GM19193 (cell line): Measurements from ENCODE around the gene NCK2.

ENCODE experiments used
- POLR2A ChIP-seq: IDR thresholded peaks from 4 replicates; pipeline ENCODE4 v1.6.1; 2011; ENCODE audit not compliant: insufficient read depth, insufficient read length; ENCODE audit errors: extremely low read depth

The NCK2 gene

GRCh38 chr2:105777031-105777482, 32.3 kb downstream of the NCK2 start:
- no peak for TF ChIP-seq POLR2A

- no peak for TF ChIP-seq POLR2A
Measured at GRCh38 chr2:105777506-105778055, 32.9 kb downstream of the NCK2 start.

- TF ChIP-seq POLR2A = no peak
Measured at GRCh38 chr2:105778080-105778607, 33.4 kb downstream of the NCK2 start.

- no peak for TF ChIP-seq POLR2A
Measured at GRCh38 chr2:105779394-105779793, 34.7 kb downstream of the NCK2 start.

GRCh38 chr2:105780606-105781005, 35.9 kb downstream of the NCK2 start:
- TF ChIP-seq POLR2A = no peak

- TF ChIP-seq POLR2A = no peak
Measured at GRCh38 chr2:105781274-105781978, 36.7 kb downstream of the NCK2 start.

- TF ChIP-seq POLR2A = no peak
Measured at GRCh38 chr2:105782123-105782522, 37.4 kb downstream of the NCK2 start.

GRCh38 chr2:105782646-105783045, 37.9 kb downstream of the NCK2 start:
- no peak for TF ChIP-seq POLR2A

- TF ChIP-seq POLR2A = no peak
Measured at GRCh38 chr2:105783151-105783738, 38.5 kb downstream of the NCK2 start.

- no peak for TF ChIP-seq POLR2A
Measured at GRCh38 chr2:105783972-105784371, 39.3 kb downstream of the NCK2 start.

GRCh38 chr2:105784589-105784988, 39.9 kb downstream of the NCK2 start:
- TF ChIP-seq POLR2A = no peak

GRCh38 chr2:105785095-105785847, 40.6 kb downstream of the NCK2 start:
- no peak for TF ChIP-seq POLR2A

GRCh38 chr2:105786231-105787230, 41.8 kb downstream of the NCK2 start:
- TF ChIP-seq POLR2A = no peak
